OCI-LY3 (cell line): ENCODE results near the gene NKAIN2.

Experiments used
- H2AFZ ChIP-seq: fragments of 200-600, 300-600 bp; shearing (Covaris generic); 2 replicates; pipeline ENCODE4 v1.6.0; 2014; ENCODE audit warnings: antibody characterized with exemption, low read depth, low read length
- H3K27ac ChIP-seq: fragments of 200-600, 300-600 bp; sonication (generic); 2 replicates; pipeline ENCODE4 v1.5.1; 2014; ENCODE audit warnings: mild to moderate bottlenecking, low read length, moderate library complexity, mixed read lengths
- H3K27me3 ChIP-seq: fragments of 200-600, 300-600 bp; sonication (generic); 2 replicates; pipeline ENCODE4 v1.6.1; 2014; ENCODE audit warnings: low read depth, low read length, mixed read lengths
- H3K36me3 ChIP-seq: fragments of 200-600, 300-600 bp; sonication (generic); replicated peaks from 2 replicates; pipeline ENCODE3; 2014; ENCODE audit warnings: low read depth, low read length, mixed read lengths
- H3K4me1 ChIP-seq: fragments of 300-600, 200-600 bp; sonication (generic); 2 replicates; pipeline ENCODE4 v1.6.1; 2014; ENCODE audit warnings: low read length, mixed read lengths
- H3K4me2 ChIP-seq: fragments of 200-600, 300-600 bp; sonication (generic); 2 replicates; pipeline ENCODE4 v1.6.1; 2014; ENCODE audit warnings: low read length, mixed read lengths
- H3K4me3 ChIP-seq: fragments of 300-600, 200-600 bp; sonication (generic); 2 replicates; pipeline ENCODE4 v1.5.1; 2014; ENCODE audit warnings: antibody characterized with exemption, mild to moderate bottlenecking, low read length, moderate library complexity
- H3K79me2 ChIP-seq: fragments of 300-600, 200-600 bp; shearing (Covaris generic); 2 replicates; pipeline ENCODE4 v1.6.1; 2014; ENCODE audit warnings: mild to moderate bottlenecking, low read length, mixed read lengths
- H3K9ac ChIP-seq: fragments of 300-600, 200-600 bp; shearing (Covaris generic); 2 replicates; pipeline ENCODE4 v1.6.0; 2014; ENCODE audit warnings: mild to moderate bottlenecking, low read length, moderate library complexity
- H3K9me3 ChIP-seq: fragments of 200-600, 300-600 bp; shearing (Covaris generic); 2 replicates; pipeline ENCODE4 v1.6.1; 2014; ENCODE audit warnings: low read length, mixed read lengths; ENCODE audit not compliant: insufficient read depth
- H4K20me1 ChIP-seq: fragments of 200-600, 300-600 bp; sonication (generic); 2 replicates; pipeline ENCODE4 v1.6.1; 2016; ENCODE audit warnings: low read length, mixed read lengths; ENCODE audit not compliant: insufficient read depth
- EZH2phosphoT487 ChIP-seq: fragments of 200-600 bp; shearing (Covaris generic); IDR thresholded peaks from 2 replicates; pipeline ENCODE4 v1.6.1; 2018; ENCODE audit warnings: antibody characterized with exemption, mixed run types, low read depth
- TF ChIP-seq, protein P1 (sequence below): fragments of 200-600, 300-600 bp; sonication (generic); IDR thresholded peaks from 2 replicates; pipeline ENCODE4 v1.5.1; 2014; ENCODE audit warnings: antibody characterized with exemption, low read length, low read depth

The NKAIN2 gene

DNA sequence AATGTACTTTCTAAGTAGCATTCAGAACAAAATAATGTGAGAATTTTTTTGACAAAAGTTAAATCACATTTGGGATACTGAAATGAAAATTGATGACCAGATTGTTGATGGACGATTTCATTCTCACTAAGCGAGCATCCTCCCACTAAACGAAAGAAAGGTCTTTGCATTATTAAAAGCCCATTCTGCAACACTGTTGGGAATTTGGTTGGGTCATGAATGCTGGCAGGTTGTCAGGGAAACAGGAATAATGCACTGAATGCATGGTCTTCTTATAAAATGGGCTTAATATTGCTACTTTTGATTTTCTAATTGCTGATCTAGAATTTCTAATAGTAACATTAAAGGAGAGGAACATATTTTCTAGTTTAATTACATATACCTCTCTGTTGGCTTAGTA lies 229.8 kb downstream of the NKAIN2 start:
- no peaks in the 10 kb centered on the region for H3K9me3 ChIP-seq
- TF ChIP-seq EZH2phosphoT487 = no peak
- TF ChIP-seq, protein P1, sequence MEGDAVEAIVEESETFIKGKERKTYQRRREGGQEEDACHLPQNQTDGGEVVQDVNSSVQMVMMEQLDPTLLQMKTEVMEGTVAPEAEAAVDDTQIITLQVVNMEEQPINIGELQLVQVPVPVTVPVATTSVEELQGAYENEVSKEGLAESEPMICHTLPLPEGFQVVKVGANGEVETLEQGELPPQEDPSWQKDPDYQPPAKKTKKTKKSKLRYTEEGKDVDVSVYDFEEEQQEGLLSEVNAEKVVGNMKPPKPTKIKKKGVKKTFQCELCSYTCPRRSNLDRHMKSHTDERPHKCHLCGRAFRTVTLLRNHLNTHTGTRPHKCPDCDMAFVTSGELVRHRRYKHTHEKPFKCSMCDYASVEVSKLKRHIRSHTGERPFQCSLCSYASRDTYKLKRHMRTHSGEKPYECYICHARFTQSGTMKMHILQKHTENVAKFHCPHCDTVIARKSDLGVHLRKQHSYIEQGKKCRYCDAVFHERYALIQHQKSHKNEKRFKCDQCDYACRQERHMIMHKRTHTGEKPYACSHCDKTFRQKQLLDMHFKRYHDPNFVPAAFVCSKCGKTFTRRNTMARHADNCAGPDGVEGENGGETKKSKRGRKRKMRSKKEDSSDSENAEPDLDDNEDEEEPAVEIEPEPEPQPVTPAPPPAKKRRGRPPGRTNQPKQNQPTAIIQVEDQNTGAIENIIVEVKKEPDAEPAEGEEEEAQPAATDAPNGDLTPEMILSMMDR = no peak
- no peaks in the 10 kb centered on the region for H3K79me2 ChIP-seq
- no peak overlapping the region for H3K9ac ChIP-seq
- H3K27ac ChIP-seq = no peak overlapping the region
- H3K36me3 ChIP-seq = no peaks in the 10 kb centered on the region
- no peak overlapping the region for H3K4me3 ChIP-seq
- H3K4me1 ChIP-seq = no peaks in the 10 kb centered on the region
- H3K4me2 ChIP-seq = no peak overlapping the region
- no peaks in the 10 kb centered on the region for H4K20me1 ChIP-seq
- H3K27me3 ChIP-seq = no peaks in the 10 kb centered on the region
- H2AFZ ChIP-seq = no peak overlapping the region

DNA sequence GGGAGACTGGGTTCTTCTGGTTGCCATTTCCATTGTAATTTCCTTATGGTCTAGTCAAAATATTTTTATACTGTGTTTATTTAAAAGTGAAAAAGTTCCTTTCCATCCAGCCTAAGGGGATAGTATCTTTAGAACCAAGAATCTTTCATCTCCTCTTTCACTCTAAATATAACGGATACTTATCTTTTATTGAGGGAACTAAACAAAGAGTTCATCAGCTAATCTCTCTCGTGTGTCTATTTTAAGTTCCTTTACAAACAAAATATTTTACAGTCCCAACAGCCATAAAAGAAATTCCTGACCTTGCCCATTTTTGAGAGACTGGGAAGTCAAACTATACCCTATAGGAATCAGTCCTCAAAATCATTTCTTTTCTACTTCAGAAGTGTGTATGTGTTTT lies 232.7 kb downstream of the NKAIN2 start:
- Histone ChIP-seq H3K4me1 (peaks cover 11% of the 10 kb centered on the region), H3K79me2 (no peaks in the 10 kb centered on the region), H3K4me3 (no peak overlapping the region), H3K27ac (no peak overlapping the region), H2AFZ (no peak overlapping the region), H4K20me1 (no peaks in the 10 kb centered on the region), H3K9ac (no peak overlapping the region), H3K9me3 (no peaks in the 10 kb centered on the region), H3K4me2 (no peak overlapping the region), H3K27me3 (no peaks in the 10 kb centered on the region), H3K36me3 (no peaks in the 10 kb centered on the region)
- no peak for TF ChIP-seq EZH2phosphoT487
- TF ChIP-seq, protein P1 = no peak

DNA sequence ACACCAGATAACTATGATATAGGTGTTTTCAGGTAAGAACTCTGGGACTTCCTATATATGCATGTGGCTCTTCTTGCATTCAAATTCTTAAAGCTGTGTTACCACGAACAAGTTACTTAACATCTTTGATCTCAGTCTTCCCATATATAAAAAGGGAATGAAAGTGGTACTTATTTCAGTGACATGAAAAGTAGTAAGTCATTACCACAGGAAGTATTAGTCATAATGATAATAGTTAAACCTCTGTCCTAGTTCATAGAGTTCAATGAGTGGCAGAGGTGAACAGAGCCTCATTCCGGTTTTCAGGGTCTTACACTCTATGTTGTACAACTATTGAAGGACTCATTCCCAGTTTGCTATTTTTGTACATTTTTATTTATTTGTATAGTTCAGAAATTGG lies 237.0 kb downstream of the NKAIN2 start:
- H2AFZ ChIP-seq = no peak overlapping the region
- no peak overlapping the region for H3K27ac ChIP-seq
- H3K79me2 ChIP-seq = no peaks in the 10 kb centered on the region
- H3K4me3 ChIP-seq = no peak overlapping the region
- no peaks in the 10 kb centered on the region for H3K36me3 ChIP-seq
- H3K4me2 ChIP-seq = peak overlapping the region; percentile 24
- H4K20me1 ChIP-seq = no peaks in the 10 kb centered on the region
- no peaks in the 10 kb centered on the region for H3K27me3 ChIP-seq
- H3K9ac ChIP-seq = no peak overlapping the region
- TF ChIP-seq, protein P1 = no peak
- no peak for TF ChIP-seq EZH2phosphoT487
- H3K4me1 ChIP-seq = peaks cover 11% of the 10 kb centered on the region
- no peaks in the 10 kb centered on the region for H3K9me3 ChIP-seq

DNA sequence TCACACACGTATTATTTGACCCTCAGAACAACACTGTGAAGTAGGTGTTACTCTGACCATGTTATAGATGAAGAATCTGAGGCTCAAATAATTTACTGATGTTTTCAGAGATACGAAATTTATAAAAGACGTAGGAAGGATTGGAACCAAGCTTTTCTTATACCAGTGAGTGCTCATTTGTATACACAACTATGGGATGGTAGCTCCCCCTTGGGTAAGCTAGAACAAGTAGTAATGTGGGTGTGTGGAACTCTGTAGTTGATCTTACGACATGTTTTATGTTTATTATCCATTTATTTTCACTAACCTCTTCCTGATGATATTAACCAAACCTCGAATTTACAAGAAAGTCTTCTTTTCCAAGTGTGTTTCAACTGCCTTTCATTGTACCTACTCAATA lies 248.5 kb downstream of the NKAIN2 start:
- H3K4me1 ChIP-seq = peaks cover 6% of the 10 kb centered on the region; the same call in 1 of the 2 replicates
- no peak overlapping the region for H3K9ac ChIP-seq
- no peaks in the 10 kb centered on the region for H3K79me2 ChIP-seq
- H3K9me3 ChIP-seq = no peaks in the 10 kb centered on the region
- TF ChIP-seq EZH2phosphoT487 = no peak
- TF ChIP-seq, protein P1 = no peak; the same call in 1 of the 2 replicates
- no peaks in the 10 kb centered on the region for H4K20me1 ChIP-seq
- no peaks in the 10 kb centered on the region for H3K27me3 ChIP-seq
- H3K36me3 ChIP-seq = no peaks in the 10 kb centered on the region
- no peak overlapping the region for H3K4me3 ChIP-seq
- no peak overlapping the region for H3K4me2 ChIP-seq
- no peak overlapping the region for H3K27ac ChIP-seq
- no peak overlapping the region for H2AFZ ChIP-seq
